GM19438 (cell line): Measurements from ENCODE around the gene KCNQ4.

ENCODE experiments used
- ATAC-seq: cut with Tn5 transposase; IDR thresholded peaks from one replicate; pipeline ENCODE4 v1.9.1; 2021; ENCODE audit warnings: low read depth; ENCODE audit not compliant: unreplicated experiment

The KCNQ4 gene

GRCh38 chr1:40794974-40795715 is 11.6 kb downstream of the KCNQ4 start:
- no peak for ATAC-seq

GRCh38 chr1:40795811-40796586 is 12.4 kb downstream of the KCNQ4 start:
- no peak for ATAC-seq

GRCh38 chr1:40796939-40797667 is 13.5 kb downstream of the KCNQ4 start:
- ATAC-seq: no peak

- ATAC-seq: no peak
These were observed 14.1 kb downstream of the KCNQ4 start for GRCh38 chr1:40797668-40798010.

- ATAC-seq: no peak
These were observed 15.0 kb downstream of the KCNQ4 start for GRCh38 chr1:40798366-40799281.

- no peak for ATAC-seq
These were observed 15.8 kb downstream of the KCNQ4 start for GRCh38 chr1:40799351-40799867.

GRCh38 chr1:40801742-40802077 is 18.1 kb downstream of the KCNQ4 start:
- ATAC-seq: no peak

- ATAC-seq: no peak
These were observed 18.6 kb downstream of the KCNQ4 start for GRCh38 chr1:40802078-40802741.

GRCh38 chr1:40802742-40803113 is 19.1 kb downstream of the KCNQ4 start:
- no peak for ATAC-seq

GRCh38 chr1:40803447-40803846 is 19.9 kb downstream of the KCNQ4 start:
- ATAC-seq: no peak

GRCh38 chr1:40803902-40804301 is 20.3 kb downstream of the KCNQ4 start:
- no peak for ATAC-seq

- no peak for ATAC-seq
These were observed 22.7 kb downstream of the KCNQ4 start for GRCh38 chr1:40806240-40806639.

- ATAC-seq: no peak
These were observed 23.4 kb downstream of the KCNQ4 start for GRCh38 chr1:40806731-40807695.

- no peak for ATAC-seq
These were observed 24.4 kb downstream of the KCNQ4 start for GRCh38 chr1:40808002-40808401.

GRCh38 chr1:40808444-40808843 is 24.9 kb downstream of the KCNQ4 start:
- no peak for ATAC-seq

GRCh38 chr1:40808909-40809308 is 25.3 kb downstream of the KCNQ4 start:
- no peak for ATAC-seq

- no peak for ATAC-seq
These were observed 27.3 kb downstream of the KCNQ4 start for GRCh38 chr1:40810927-40811326.

- ATAC-seq: no peak
These were observed 31.8 kb downstream of the KCNQ4 start for GRCh38 chr1:40815420-40815819.

- no peak for ATAC-seq
These were observed 34.2 kb downstream of the KCNQ4 start for GRCh38 chr1:40817791-40818263.
